ENCODE results near the gene LRRIQ1.

DNA sequence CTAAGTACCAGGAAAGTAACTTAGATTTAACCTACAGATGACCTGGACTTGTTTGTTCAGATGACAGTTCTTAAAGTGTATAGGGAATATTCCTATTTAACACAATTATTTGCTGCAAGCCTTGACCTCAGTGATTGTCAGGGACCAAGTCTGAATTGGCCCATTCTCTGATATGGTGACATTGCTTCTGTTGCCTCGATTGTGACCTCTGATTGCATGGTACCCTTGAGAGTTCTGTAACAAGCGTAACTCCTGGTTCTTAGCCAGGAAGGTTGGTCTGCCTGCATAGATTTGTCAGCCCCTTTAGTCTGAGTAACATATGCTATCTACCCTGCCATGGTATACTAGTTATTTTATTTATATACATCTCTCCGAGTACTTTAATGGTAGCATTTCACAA, 150.1 kb downstream of the LRRIQ1 start:
- TF ChIP-seq, protein P1, sequence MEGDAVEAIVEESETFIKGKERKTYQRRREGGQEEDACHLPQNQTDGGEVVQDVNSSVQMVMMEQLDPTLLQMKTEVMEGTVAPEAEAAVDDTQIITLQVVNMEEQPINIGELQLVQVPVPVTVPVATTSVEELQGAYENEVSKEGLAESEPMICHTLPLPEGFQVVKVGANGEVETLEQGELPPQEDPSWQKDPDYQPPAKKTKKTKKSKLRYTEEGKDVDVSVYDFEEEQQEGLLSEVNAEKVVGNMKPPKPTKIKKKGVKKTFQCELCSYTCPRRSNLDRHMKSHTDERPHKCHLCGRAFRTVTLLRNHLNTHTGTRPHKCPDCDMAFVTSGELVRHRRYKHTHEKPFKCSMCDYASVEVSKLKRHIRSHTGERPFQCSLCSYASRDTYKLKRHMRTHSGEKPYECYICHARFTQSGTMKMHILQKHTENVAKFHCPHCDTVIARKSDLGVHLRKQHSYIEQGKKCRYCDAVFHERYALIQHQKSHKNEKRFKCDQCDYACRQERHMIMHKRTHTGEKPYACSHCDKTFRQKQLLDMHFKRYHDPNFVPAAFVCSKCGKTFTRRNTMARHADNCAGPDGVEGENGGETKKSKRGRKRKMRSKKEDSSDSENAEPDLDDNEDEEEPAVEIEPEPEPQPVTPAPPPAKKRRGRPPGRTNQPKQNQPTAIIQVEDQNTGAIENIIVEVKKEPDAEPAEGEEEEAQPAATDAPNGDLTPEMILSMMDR (IDR thresholded peaks at IDR 0.05; ENCODE audit: low read length): no peak
- no peak for TF ChIP-seq EZH2 (IDR thresholded peaks at IDR 0.05; ENCODE audit: borderline replicate concordance, low read length)
